H54 (cell line): ENCODE data around the gene LY6G5C.

Experiments
- DNase-seq: peaks from one replicate; pipeline ENCODE4 v3.0.0; 2011; ENCODE audit warnings: low spot score, mixed read lengths; ENCODE audit not compliant: insufficient read length
- FAIRE-seq: peaks from 3 replicates; lab custom pipeline; 2011; peaks lifted over from hg19 to GRCh38; lab: Jason Lieb, UNC
- POLR2A ChIP-seq: IDR thresholded peaks from 2 replicates; pipeline ENCODE4 v1.6.1; 2011; ENCODE audit warnings: low read depth, mild to moderate bottlenecking, low read length

Gene LY6G5C

DNA sequence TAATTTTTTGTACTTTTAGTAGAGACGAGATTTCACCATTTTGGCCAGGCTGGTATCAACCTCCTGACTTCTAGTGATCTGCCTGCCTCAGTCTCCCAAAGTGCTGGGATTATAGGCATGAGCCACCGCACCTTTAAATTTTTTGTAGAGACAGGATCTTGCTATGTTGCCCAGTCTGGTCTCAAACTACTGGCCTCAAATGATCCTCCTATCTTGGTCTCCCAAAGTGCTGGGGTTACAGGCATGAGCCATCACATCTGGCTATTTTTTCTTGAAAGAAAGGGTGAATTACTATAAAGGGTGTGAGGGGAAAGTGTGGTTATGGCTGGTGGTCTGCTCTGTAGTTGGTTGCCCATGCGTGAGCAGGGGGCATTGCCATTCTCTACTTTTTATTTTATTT is 27.4 kb upstream of the LY6G5C start:
- no peak for TF ChIP-seq POLR2A
- FAIRE-seq (no peak), DNase-seq (no peak)

DNA sequence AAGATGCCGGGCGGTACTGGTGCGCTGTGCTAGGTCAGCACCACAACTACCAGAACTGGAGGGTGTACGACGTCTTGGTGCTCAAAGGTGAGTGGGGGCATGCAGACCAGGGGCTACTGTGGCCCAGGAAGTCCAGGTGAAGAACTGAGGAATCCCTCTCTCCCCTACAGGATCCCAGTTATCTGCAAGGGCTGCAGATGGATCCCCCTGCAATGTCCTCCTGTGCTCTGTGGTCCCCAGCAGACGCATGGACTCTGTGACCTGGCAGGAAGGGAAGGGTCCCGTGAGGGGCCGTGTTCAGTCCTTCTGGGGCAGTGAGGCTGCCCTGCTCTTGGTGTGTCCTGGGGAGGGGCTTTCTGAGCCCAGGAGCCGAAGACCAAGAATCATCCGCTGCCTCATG is 26.8 kb upstream of the LY6G5C start:
- FAIRE-seq (no peak), DNase-seq (no peak)
- TF ChIP-seq POLR2A = no peak

DNA sequence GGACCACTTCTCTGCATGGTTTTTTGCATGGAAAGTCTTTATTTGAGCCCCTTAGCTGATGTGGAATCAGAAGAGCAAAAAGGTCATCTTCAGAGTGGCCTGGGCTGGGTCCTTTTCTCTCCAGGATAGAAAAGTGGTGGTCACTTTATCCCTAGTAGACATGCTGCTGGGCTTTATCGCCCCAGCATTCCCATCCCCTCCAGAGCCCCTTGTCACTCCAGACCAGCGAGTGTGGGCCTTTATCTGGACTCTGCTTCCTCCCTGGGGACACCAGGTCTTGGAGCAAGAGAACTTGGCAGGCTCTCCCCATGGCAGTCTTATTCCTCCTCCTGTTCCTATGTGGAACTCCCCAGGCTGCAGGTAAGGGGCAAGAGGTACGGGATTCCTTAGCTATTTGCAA is 25.7 kb upstream of the LY6G5C start, which contains the start of gene LY6G6F:
LY6G6F (plus strand) TSS at position 268 of the 400 bp plus-strand sequence; CDS start at position 309, 41 bp downstream.
- TF ChIP-seq POLR2A = no peak
- FAIRE-seq (no peak), DNase-seq (no peak)

DNA sequence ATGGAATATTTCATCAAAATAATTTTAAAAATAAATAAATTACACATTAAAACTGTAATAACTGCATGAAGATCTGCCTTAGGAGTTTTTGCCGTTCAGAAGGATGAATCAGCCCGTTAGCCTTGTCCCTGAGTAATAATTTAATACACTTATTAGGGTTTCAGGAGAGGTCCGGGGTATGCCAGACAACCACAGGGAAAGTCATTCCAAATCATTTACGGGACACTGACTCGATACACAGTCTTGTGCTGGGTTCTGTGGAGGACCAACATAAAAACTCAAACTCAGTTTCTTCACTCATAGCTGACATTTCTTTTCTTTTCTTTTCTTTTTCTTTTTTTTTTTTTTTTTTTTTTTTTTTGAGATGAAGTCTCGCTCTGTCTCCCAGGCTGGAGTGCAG is 25.1 kb upstream of the LY6G5C start:
- FAIRE-seq (no peak), DNase-seq (no peak)
- no peak for TF ChIP-seq POLR2A

DNA sequence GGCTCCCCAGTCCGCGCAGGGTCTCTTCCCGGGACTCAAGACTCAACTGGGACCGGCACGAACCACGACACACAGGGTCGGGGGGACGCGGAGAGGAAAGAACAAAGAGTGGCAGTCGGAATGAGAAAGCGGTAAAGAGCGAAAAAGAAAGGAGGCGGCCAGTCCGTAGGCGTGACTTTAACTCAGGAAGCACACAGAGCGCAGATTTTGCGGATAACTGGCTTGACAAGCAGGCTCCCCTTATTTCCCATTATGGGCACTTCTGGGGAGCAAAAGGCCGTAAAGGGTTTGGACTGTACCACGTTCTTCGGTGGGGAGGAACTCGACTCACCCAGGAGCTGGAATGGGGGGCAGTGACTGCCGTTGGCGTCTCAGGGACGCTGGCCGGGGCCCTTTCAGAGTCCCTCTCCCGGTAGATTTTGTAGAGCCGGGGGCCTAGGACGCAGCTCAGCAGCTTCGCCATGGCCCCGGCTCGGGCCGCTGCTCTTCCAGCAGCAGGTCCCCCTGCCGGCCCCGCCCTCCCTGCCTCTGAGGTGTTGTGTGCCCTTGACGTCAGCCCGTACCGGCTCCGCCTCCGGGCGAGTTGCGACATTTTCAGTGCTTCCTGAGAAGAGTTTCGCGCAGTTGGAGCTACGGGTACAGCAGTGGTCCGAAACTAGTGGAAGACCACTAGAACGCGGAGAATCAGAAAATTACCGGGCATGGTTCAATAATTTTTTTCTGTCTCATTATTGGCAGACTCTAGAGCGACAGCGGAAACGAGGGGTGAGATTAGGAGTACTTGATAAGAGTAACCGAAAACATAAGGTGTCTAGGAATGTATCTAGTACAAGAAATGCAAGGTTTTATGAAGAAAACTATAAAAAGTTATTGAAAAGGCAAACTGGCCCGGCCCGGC is 22.2 kb upstream of the LY6G5C start, which contains the start of gene ABHD16A:
ABHD16A (minus strand) TSS at position 506 of the 898 bp plus-strand sequence; CDS start at position 463, 43 bp downstream.
- TF ChIP-seq POLR2A = peak; percentile 83
- FAIRE-seq (peak; percentile 11), DNase-seq (peak; percentile 96)

DNA sequence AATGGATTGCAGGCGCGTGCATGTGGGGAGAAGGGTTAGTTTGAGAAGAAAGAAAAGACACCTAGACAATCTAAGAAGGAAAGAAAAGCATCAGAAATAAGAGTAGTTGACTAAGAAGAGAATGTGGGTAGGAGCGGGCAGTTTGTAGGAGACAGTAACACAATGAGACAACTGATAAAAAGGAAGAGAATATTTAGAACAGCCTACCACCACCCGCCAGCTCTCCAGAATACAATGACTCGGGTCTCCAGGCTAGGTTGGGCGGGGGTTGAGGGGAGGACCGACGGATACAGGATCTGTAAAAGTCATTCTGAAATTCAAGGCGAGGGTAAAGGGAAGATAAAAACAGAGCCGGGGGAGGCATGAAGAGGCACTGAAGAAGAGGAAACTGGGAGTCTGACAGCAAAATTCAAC is 21.5 kb upstream of the LY6G5C start:
- no peak for TF ChIP-seq POLR2A
- FAIRE-seq (no peak), DNase-seq (no peak)

DNA sequence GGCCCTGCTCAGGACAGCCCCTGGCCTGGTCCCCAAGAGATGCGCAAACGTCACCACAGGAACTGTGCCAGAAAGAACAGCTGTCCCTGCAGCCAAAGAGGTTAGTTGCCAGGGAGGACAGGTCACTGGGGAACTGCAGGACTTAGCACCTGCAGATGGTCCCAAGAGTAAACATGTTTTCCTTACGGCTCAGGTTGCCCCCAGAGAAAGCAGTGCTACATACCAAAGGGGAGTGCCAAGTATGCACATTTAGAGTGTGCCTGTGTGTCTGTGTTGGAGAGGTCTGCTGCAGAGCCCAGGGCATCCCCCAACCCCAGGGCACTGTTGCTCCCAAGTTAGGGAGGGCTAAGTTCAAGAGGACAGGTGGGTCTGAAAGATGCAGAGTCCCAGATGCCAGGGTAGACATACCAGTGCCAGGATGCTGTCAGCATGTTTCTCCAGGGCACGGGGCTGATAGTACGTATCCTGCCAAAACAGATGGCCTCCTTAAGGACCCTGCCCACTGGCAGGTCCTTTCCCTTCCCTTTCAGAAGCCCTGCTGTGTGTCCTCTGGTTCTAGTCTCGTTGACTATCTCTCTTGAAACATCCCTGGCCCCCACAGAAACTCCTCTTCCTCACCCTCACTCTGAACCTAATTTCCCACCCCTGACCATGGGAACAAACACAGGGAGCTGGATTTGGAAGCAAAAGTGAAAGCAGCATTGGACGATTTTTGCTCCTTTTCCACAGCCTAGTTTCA is 21.0 kb upstream of the LY6G5C start:
- DNase-seq (no peak), FAIRE-seq (no peak)
- TF ChIP-seq POLR2A = no peak

DNA sequence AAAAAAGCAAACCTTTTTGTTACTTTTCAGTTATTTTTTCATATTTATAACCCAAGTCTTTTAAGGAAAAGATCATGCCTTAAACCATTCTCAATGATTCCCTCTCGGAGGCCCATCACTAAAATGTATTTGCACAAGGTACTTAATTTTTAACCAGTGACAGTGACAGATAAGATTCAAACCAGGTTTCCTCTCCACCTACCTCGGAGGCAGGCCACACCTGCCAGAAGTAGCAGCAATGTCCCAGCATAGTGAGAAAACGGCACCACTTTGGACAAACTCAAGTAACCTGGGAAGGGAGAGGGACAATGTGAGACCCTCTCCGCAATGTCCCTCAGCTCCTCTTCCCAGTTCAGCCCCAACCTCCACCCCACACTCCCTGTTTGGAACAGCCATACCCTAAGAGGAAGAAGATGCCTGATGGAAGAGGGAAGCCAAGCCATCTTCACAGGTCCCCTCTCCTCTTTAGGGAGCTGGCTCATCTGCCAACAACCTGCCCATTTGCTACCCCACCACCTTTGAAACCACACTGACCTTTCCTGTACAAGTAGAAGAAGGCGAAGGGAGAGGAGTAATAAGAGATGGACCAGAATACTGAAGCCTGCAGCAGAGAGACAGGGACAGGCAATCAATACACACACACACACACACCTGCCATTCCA is 20.0 kb upstream of the LY6G5C start:
- no peak for FAIRE-seq
- no peak for DNase-seq
- no peak for TF ChIP-seq POLR2A

DNA sequence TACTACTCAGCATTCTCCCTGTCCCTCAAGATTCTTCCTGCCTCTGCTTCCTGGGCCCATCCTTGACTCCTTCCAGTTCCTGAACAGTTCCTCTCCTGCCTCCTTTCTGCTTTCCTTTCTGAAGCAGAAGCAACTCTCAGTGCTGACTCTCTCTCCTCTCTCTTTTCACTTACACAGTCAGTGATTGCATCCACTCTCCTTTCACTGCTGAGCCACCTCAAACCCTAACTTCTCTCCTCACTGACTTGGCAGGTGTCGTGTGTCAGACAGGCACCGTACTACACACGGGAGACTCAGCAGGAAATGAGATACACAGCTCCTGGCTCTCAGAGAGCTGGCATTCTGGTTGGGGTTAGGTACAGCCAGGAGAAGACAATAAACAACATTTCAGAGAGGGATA is 16.7 kb upstream of the LY6G5C start:
- FAIRE-seq = no peak

DNA sequence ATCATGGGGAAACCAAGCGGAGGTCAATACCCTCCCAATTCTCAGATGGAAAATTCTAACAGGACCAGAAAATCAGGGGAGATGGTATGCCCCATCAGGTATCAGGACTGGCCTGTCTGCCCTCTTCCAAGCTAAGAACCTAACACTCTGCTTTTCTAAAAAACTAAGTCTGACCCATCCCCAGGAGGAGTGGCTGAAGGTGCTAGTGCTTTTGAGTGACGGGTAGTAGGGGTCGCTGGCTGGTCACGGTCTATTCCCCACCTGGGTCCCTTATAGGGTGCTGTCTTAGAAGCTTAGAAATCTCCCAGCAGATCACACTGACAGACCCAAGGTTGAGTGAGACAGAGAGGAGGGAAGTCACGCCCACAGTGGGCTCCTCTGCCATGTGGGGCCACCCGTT is 12.7 kb upstream of the LY6G5C start:
- FAIRE-seq = no peak
- no peak for TF ChIP-seq POLR2A

More for the DNA sequence above, 16.7 kb upstream of the LY6G5C start:
- no peak for TF ChIP-seq POLR2A
- DNase-seq = no peak

DNA sequence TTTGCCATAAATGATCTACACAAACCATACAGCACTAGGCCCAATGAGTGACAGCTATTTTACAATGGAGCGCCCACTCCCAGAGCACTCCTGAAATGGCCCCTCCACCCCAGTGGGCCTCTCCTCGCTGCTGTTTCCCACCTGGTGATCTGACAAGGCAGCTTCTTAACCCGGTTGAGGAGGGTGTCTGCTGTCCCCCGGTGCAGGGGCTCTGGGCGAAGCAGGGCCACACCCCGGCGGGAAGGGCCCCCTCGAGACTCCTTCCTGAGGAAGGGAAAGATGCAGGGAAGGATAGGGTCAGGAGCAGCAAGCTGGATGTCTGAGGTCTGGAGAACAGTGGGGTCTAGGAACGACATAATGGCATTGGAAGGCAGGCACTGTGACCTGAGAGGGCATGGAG is 12.0 kb upstream of the LY6G5C start:
- no peak for FAIRE-seq
- DNase-seq = no peak
- TF ChIP-seq POLR2A = no peak

More for the DNA sequence above, 12.7 kb upstream of the LY6G5C start:
- DNase-seq = no peak

DNA sequence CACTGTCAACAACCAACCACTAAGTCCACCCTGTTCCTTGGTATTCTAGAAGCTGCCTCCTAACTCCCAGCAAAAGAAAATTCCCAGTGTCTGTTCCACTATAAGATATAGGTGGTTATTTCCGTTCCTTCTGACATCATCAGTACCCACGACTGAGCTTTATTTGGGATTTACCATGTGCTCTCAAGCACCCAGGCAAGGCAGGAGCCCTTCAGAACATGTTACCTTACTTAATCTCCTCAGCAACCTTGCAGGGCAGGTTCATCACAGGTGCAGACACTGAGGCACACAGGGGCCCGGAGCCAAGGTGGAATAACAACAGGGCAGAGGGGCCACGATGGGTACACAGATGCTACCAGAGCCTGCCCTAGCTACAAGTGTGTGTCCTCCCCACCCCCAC is 11.5 kb upstream of the LY6G5C start:
- TF ChIP-seq POLR2A = no peak
- no peak for DNase-seq

DNA sequence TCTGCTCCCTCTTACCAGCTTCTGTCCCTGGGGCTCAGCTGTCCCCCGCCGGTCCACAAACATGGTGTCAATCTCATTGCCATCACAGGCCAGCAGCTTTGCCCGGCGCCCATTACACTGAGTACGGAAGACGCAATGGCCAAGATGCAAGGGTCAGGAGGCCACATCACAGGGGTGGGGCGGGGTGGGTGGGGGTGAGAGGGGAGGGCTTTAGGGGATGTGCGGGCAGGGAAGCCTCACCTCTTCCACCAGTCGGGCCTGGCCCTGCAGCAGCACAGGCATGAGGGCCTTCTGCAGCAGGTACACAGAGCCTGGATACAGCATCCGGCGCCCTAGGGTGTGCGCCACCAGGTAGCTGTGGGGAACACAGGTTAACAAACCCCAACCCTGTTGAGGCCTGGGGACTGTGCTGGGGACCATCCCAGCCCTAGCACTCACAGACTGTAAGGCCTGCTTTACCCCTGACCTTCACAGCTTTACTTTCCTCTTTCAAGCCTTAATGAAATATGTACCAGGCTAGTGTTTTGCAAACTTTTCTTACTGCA is 10.8 kb upstream of the LY6G5C start:
- no peak for TF ChIP-seq POLR2A
- FAIRE-seq (no peak), DNase-seq (no peak)

More for the DNA sequence above, 11.5 kb upstream of the LY6G5C start:
- FAIRE-seq = no peak
